ENCODE data around the gene BABAM2. TPM values are rescaled to one million over a fixed set of nuclear protein-coding genes. Genes with fewer than 3 reads are reported as not detected.

Gene BABAM2
- total and polyA plus RNA-seq, 2 experiments from 2014 or later = 35.2 to 46.1 TPM

DNA sequence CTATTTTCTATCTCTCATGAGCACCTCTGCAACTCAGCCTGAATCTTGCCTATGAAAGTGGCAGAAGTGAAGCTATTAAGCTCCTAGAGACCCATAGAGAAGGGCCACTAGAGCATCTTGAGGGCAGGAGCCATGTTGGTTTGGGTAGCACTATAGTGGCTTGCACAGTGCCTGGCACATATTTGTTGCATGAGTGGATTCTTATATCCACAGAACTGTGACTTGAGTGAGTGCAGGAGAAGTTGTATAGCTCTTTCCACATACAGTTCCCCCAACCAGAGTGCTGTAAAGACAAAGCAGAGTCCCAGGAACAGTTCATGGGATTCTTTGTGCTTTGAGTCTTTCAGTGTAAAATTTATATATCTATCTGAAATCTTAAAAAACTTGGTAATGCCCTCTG is 296.7 kb downstream of the BABAM2 start:
- H3K27me3 ChIP-seq (replicated peaks; ENCODE audit: insufficient read depth) = no peaks in the 10 kb centered on the region
- DNase-seq = no peak
- H4K20me1 ChIP-seq (ENCODE audit: insufficient read depth) = no peaks in the 10 kb centered on the region
- no peaks in the 10 kb centered on the region for H3K79me2 ChIP-seq (ENCODE audit: insufficient read depth)
- H3K9ac ChIP-seq = no peak overlapping the region
- H3K4me1 ChIP-seq (ENCODE audit: insufficient read depth) = peaks cover 5% of the 10 kb centered on the region
- H3K9me3 ChIP-seq (ENCODE audit: low read depth) = no peaks in the 10 kb centered on the region
- in situ Hi-C loops (cut with MboI) = no loop called here
- H3K36me3 ChIP-seq (ENCODE audit: low read depth) = no peaks in the 10 kb centered on the region
- H3K4me2 ChIP-seq (ENCODE audit: unreplicated experiment) = no peak overlapping the region
- TF ChIP-seq EZH2phosphoT487 (IDR thresholded peaks at IDR 0.05; ENCODE audit: insufficient read depth, low read depth) = no peak
- TF ChIP-seq EZH2 (IDR thresholded peaks at IDR 0.05; ENCODE audit: insufficient read depth, poor library complexity, severe bottlenecking) = no peak
- H3K9me2 ChIP-seq (ENCODE audit: insufficient read depth) = no peaks in the 10 kb centered on the region
- no peaks in the 10 kb centered on the region for H3F3A ChIP-seq (ENCODE audit: insufficient read depth)
- no peak overlapping the region for H2AFZ ChIP-seq
- no peak overlapping the region for H3K27ac ChIP-seq
- H3K4me3 ChIP-seq = no peak overlapping the region

GRCh38 chr2:28188436-28188835 is 297.9 kb downstream of the BABAM2 start:
- no peaks in the 10 kb centered on the region for H3F3A ChIP-seq (ENCODE audit: insufficient read depth)
- H3K4me2 ChIP-seq (ENCODE audit: unreplicated experiment) = no peak overlapping the region
- no peaks in the 10 kb centered on the region for H4K20me1 ChIP-seq (ENCODE audit: insufficient read depth)
- no peak for TF ChIP-seq EZH2 (IDR thresholded peaks at IDR 0.05; ENCODE audit: insufficient read depth, poor library complexity, severe bottlenecking)
- no peak for TF ChIP-seq EZH2phosphoT487 (IDR thresholded peaks at IDR 0.05; ENCODE audit: insufficient read depth, low read depth)
- 52 to 59% methylated on average over 4 of the region's 4 CpGs for WGBS, 2 experiments (ENCODE audit: low coverage in 1 of 2, low lambda C conversion rate in 2 of 2, missing lambda C conversion rate in 2 of 2)
- H3K36me3 ChIP-seq (ENCODE audit: low read depth) = no peaks in the 10 kb centered on the region
- H3K27me3 ChIP-seq (replicated peaks; ENCODE audit: insufficient read depth) = no peaks in the 10 kb centered on the region
- H2AFZ ChIP-seq = no peak overlapping the region
- H3K9me3 ChIP-seq (ENCODE audit: low read depth) = no peaks in the 10 kb centered on the region
- no peak overlapping the region for H3K4me3 ChIP-seq
- no peaks in the 10 kb centered on the region for H3K9me2 ChIP-seq (ENCODE audit: insufficient read depth)
- H3K27ac ChIP-seq = no peak overlapping the region
- DNase-seq = no peak
- H3K4me1 ChIP-seq (ENCODE audit: insufficient read depth) = peaks cover 5% of the 10 kb centered on the region
- H3K79me2 ChIP-seq (ENCODE audit: insufficient read depth) = no peaks in the 10 kb centered on the region
- in situ Hi-C loops (cut with MboI) = no loop called here
- no peak overlapping the region for H3K9ac ChIP-seq

DNA sequence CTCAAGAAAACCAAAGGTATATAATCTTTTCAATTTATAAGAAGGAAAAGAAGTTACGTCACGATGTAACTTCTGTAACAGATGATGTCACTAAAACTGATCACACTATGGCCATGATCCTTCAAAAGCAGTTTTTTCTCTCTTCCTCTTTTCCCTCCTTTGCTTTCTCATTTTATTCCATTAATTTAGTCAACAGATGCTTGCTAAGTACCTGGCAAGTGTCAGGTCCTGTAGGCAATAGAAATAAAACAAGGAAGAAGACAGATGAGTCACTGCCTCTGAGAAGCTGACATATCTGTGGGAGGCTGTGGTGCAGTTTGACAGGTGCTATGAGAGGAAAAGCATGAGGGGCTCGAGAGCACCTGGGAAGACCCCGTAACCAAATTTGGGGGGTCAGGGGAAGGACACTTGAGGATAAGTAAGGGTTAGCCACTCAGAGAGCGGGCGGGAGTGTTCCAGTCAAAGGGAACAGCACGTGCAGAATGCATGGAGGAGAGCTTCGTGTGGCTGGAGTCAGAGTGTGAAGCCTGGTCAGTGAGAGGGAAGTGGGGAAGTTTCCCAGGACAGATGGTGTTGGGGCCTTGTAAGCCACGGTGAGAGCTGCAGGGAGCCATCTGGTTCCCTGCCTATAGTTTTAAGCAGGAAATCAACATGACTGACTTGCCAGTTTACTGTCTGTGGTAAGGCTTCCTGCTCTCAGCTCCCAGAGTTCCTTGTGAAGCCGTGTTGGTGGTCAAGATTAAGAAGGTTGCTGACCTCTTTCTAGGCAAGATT is 303.3 kb downstream of the BABAM2 start:
- Histone ChIP-seq H3K4me2 (ENCODE audit: unreplicated experiment) (no peak overlapping the region), H3K9ac (no peak overlapping the region), H3F3A (ENCODE audit: insufficient read depth) (no peaks in the 10 kb centered on the region), H3K9me2 (ENCODE audit: insufficient read depth) (no peaks in the 10 kb centered on the region), H3K9me3 (ENCODE audit: low read depth) (no peaks in the 10 kb centered on the region), H2AFZ (no peak overlapping the region), H4K20me1 (ENCODE audit: insufficient read depth) (no peaks in the 10 kb centered on the region), H3K27ac (no peak overlapping the region), H3K4me1 (ENCODE audit: insufficient read depth) (no peaks in the 10 kb centered on the region), H3K4me3 (no peak overlapping the region), H3K79me2 (ENCODE audit: insufficient read depth) (no peaks in the 10 kb centered on the region), H3K27me3 (replicated peaks; ENCODE audit: insufficient read depth) (no peaks in the 10 kb centered on the region), H3K36me3 (ENCODE audit: low read depth) (no peaks in the 10 kb centered on the region)
- in situ Hi-C loops (cut with MboI) = no loop called here
- TF ChIP-seq EZH2phosphoT487 (IDR thresholded peaks at IDR 0.05; ENCODE audit: insufficient read depth, low read depth) (no peak), EZH2 (IDR thresholded peaks at IDR 0.05; ENCODE audit: insufficient read depth, poor library complexity, severe bottlenecking) (no peak)
- WGBS, 2 experiments (ENCODE audit: low coverage in 1 of 2, low lambda C conversion rate in 2 of 2, missing lambda C conversion rate in 2 of 2) = 86 to 89% methylated on average over 9 to 10 of the region's 10 CpGs
- DNase-seq = no peak

- Histone ChIP-seq H3K79me2 (ENCODE audit: insufficient read depth) (no peaks in the 10 kb centered on the region), H3K27me3 (replicated peaks; ENCODE audit: insufficient read depth) (no peaks in the 10 kb centered on the region), H3F3A (ENCODE audit: insufficient read depth) (no peaks in the 10 kb centered on the region), H2AFZ (no peak overlapping the region), H3K4me1 (ENCODE audit: insufficient read depth) (no peaks in the 10 kb centered on the region), H3K36me3 (ENCODE audit: low read depth) (no peaks in the 10 kb centered on the region), H3K9me2 (ENCODE audit: insufficient read depth) (no peaks in the 10 kb centered on the region), H3K4me2 (ENCODE audit: unreplicated experiment) (no peak overlapping the region), H3K9me3 (ENCODE audit: low read depth) (no peaks in the 10 kb centered on the region), H3K4me3 (no peak overlapping the region), H4K20me1 (ENCODE audit: insufficient read depth) (no peaks in the 10 kb centered on the region), H3K27ac (no peak overlapping the region), H3K9ac (no peak overlapping the region)
- DNase-seq = peak; percentile 30
- TF ChIP-seq EZH2phosphoT487 (IDR thresholded peaks at IDR 0.05; ENCODE audit: insufficient read depth, low read depth) = no peak
- no peak for TF ChIP-seq EZH2 (IDR thresholded peaks at IDR 0.05; ENCODE audit: insufficient read depth, poor library complexity, severe bottlenecking)
- WGBS, 2 experiments (ENCODE audit: low coverage in 1 of 2, low lambda C conversion rate in 2 of 2, missing lambda C conversion rate in 2 of 2) = 96 to 97% methylated on average over 2 of the region's 2 CpGs
- in situ Hi-C loops (cut with MboI) = no loop called here
Observed at GRCh38 chr2:28199995-28200679, 309.6 kb downstream of the BABAM2 start.
